Activated CD4-positive, alpha-beta T cell treated with anti-CD3 and anti-CD28 coated beads, Interleukin-2, amount 50 U/mL, for 48 hours (primary cell): ENCODE results near the gene BICC1.

Experiments
- DNase-seq, 2 experiments: peaks; one replicate each; pipeline ENCODE4 v3.0.0-alpha.2; 2020

BICC1 gene

DNA sequence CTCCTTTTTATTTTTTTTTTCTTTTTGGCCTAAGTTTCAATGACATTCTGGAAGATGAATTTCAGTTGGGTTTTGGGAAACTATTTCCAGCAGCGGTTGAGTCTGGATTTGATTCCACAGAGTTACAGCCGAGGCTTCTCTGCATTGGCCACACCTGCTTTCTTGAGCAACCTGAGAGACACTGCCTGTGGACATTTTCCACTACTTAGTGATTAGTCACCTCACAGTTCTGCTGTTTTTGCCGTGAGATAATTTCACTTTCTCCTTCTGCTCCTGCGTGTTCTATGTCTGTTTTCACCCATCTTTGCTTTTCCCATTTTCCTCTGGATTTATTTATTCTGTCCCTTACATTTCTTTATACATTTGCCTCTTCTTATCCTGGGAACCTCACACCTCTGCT is 243.0 kb downstream of the BICC1 start:
- no peak for DNase-seq

DNA sequence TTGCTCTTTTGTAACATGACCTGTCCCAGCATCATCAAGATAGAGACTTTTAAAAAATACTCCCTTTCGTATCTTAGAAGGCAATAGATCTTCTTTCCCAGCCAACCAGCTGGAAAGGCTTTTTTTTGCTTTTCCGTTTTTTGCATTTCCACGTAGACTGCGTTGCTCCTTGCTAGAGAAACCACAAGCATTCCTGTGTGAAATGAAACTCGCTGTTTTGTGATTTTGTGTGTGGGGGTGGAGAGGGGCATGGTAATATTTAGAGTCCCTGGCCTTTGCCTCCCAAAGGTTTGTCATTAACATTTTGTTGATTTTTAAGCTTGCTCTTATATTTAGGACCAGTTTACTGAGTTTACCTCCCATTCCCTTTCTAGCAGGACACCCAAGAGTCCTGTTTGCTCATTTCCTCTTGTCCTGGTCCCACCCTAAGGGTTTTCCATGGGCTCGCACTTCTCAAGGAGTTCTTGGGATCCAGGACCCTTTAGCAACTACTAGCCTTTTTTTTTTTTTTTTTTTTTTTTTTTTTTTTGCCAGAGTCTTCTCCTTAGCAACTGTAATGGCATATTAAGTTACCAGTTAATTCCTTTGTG is 243.6 kb downstream of the BICC1 start:
- DNase-seq: no peak

DNA sequence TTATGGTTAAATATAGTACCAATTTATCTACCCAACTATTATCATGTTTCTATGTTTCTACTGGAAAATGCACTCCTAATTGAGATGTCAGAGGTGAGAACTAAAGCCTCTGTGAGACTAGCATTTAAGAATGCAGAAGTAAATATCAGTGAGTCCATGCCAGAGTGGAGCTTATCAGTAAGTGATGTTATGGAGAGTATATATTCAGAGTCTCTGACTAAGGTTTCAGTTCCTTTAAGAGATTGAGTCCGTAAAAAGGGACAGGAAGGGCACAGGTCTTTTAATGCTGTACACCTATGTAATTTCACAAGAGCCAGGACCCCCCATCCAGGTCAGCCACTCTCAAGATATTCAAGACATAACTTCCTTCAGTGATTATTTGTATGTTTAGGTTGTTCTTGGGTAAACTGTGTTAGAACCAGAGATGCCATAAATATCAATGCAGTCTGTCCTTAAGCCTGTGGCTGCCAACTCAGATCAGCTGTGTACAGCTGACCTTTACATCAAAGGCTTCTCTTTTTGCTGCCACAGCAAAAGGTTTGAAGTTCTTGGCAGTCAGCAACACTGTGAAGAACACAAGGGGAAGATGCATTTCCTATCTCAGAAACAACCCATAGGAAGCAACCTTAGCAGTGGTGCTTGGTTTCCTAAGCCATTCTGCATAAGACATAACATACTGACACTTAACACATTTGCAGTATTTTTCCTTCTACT is 244.8 kb downstream of the BICC1 start:
- DNase-seq: no peak

DNA sequence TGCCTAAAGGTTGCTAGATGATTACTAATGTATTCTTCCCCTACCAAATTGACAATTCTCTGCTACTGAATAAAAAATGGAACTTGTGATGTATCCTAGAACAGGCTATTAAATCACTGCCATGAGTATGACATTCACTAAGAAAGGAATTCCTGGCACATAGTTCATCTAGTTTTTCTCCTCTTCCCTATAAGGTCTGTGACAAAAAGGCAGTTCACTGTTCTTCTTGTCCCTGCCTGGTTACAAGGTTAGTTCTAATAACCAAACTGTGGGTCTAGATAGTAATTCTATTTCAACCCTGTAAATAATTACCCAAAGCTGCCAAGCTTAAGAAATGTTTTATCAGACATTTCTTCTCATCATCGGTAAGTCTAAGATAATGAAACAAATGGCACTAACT is 245.6 kb downstream of the BICC1 start:
- DNase-seq: no peak

DNA sequence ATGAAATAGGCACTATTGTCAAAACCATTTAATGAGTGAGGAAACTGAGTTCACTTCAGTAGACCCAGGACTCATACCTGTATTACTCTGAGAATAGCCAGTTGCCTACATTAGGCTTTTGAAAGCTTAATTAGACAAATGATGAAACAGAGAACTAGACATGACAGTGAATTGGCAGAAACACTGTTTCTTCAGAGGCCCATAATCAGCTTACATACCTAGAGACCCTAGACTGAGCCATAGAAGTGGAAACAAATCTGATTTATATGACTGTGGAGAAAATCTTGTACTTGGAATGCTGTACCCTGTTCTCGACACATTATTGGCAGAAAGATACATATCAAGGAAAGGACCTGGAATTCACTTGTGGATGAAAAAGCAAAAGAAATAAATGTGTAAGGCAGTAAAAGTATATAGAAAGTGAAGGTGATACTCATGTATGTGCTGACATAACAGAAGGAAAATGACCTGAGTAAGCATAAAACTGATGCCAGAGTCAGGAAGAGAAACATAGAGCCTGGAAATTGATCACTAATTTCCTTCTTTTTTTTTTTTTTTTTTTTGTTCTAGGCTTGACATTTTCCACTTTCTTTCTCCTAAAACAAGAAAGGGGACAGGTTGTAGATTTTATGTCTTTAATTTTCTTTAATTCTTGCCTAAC is 251.5 kb downstream of the BICC1 start:
- DNase-seq: no peak

DNA sequence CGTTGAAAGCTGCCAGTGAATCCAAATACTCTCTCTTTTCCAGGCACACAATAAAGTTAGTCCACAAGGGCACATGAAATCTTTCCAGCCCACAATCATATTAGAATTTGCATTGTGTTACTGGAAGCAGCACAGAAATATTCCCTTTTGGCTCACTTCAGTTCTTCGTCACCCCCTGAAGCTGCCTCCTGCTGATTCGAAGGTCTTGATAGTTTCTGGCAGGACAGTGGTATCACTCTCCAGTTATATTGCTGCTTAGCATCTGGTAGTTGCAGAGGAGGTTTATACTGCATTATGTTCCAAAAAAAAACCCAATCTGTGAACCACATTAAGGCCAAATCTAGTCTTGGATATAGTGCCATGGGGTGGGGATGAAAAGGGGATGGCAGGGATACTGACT is 253.2 kb downstream of the BICC1 start:
- no peak for DNase-seq

DNA sequence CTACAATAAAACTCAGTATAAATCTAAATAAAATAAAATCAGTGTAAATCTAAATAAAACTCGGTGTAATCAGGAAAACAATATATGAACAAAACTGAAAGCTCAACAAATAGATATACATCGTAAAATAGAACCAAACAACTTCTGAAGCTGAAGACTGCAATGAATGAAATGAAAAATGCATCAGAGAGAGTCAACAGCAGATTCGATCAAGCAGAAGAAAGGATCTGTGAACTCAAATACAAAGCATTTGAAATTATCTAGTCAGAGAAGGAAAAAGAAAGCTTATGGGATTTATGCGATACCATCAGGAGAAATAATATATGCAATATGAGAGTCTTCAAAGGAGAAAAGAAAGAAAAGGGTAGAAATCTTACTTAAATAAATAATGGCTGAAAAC is 255.0 kb downstream of the BICC1 start:
- no peak for DNase-seq

DNA sequence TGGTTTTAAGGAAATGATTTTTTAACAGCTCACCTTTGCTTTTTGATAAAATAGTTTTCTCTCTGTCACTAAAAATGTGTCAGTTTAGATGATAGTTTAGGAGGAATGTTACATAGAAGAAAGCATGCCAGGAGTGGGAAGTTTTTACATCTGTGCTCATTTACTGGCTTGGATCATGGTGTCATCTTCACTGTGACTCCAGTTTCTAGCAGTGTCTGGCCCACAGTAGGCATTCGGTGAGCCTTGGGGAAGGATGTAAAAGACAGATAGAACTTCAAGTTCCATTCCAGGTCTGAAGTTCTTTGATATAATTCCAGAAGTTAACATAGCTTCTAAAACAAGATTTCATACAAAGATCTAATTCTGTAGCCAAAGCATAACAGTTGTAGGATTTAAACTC is 259.2 kb downstream of the BICC1 start:
- DNase-seq: no peak

DNA sequence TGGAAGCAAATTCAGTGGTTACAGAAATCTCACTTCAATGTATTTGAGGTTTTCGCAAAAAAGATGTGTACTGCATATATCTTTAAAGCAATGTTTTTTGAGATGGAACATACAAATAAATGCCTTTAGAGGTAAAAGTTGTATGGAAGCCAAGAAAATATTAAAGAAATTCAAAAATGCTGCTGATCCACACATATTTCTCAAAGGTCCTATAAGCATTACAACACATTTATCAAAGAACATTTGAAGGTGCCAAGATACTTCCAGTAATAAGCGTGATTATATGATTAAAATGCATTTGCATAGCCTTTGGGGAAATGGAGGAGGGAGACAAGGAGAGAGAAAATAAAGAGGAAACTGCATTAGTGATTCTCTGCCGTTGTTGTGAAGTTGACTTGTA is 260.1 kb downstream of the BICC1 start:
- no peak for DNase-seq

DNA sequence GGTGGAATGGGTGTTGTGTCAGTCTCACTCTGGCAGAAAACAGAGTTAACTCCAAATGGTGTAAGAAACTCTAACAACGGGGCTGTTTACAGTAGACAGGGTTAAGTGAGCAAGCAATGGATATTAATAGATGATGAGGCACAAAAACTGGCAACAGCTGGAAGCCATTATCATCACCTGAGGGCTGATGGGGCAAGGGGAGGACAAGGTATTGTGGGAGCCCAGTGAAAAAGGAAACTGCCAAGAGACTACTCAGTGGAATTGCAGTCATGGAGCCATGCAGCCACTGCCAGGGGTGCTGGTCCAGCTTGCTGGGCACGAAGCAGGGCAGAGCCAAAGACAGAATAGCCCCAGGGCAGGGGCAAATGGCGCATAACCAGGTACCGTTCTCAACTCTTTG is 260.7 kb downstream of the BICC1 start:
- no peak for DNase-seq

DNA sequence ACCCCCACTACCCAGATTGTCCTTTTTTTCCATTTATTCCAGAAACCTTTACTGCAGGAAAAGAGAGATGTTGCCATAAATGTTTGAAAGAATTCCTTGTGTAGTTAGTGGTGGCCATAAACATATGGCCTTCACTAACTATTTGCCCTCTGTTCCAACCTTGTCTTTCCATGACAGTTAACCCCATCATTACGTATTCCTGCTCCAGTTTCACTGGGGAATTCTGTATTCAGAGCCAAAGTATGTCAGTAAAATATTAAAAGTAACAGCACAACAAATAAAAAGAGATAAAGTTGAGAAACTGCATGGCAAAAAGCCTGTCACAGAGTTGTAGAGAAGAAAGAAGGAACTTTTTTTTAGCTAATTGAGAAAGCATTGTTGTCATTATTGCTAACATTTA is 261.3 kb downstream of the BICC1 start:
- DNase-seq: no peak

DNA sequence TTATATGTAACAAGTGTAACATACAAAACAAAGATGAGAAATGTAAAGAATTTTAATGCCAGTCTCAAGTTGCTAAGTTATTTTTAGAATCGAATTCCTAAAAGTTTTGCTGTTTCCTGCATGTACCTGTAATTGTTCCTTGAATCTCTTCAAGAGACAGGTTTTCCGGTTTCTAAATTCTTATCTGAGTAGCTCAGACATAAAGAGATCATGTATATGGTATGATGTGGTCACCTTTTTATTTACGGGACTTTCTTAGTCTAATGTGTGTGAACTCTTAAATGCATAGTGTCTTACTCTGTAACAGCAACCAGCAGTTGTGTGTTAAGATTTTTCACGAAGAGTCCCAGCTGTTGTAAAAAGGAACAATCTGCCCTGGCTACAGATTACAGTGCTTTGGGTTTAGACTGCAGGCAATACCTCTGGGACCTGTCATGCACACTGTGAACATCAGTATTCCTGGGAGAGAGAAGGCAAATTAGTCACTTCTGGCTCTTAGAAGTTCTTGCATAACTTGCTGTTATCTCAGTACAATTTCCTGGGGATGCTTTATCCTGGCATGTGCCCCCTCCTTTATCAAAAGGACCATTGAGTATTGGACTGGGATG is 263.4 kb downstream of the BICC1 start:
- DNase-seq: no peak

DNA sequence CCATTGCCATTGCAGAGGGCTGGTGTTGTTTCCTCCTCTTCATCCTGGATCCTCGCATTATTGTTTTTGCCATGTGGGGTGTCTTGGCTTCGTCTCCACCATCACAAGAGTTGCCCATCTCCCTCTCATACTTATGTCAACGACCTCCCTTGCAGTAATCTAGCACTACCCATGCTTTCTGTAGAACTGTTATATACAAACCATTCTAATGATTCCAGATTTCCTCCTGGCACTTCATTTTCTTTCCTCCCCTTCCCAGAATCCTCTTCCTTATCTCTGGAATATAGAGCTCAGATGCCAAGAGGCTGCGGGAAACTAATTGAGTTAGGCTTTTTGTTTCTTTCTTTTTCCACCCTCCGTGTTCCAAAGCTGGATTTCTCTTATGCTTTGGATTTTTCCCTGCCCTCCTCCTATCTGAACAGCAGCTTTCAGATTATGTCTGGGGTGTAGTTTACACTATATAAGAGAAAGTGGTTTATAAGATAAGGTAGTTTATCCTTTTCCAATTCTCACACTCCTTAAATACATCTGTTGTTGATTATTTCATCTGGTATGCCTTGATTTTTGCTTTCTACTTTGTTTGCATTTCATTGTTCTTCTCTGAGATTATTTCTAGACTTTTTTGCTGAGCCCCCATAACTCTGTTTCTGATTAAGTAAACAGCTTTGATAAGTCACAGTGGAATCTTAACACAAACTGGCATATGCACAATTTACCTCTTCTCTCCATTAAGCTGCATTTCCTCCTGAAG is 264.1 kb downstream of the BICC1 start:
- DNase-seq: no peak

DNA sequence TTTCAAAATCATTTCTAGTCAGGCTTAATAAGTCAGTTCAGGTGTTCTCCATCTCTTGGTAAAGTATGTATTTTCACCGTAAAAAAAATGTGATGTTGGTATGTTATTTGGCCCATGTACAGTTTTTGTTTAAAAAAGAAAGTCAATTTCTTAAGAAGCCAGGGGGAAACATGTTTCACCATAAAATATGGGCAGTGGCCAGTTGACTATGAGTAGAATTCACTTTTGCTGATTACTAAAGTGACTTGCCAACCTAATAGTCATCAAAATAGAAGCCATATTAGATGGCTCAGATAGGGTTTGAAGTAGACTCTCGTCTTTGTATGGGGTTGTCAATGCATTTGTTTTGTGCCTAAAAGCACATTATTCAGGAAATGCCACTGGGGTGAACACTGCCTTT is 266.3 kb downstream of the BICC1 start:
- no peak for DNase-seq

DNA sequence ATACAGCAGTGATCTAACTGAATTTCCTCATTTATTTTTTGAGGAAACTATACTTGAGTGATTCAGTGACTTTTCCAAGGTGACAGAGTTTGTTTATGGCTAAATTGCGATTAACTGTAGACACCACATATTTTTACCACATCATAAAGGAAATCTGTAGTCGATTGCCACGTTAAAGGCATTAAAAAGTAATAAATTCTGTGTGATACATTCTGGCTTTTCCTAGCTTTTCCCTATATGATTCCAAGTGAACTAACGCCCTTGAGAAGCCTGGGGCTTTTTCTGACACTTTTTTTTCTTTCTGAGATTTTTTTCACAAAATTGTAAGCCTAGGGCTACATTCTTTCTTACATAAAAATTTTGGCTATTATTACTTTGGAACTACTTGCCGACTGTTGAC is 266.9 kb downstream of the BICC1 start:
- DNase-seq: no peak

DNA sequence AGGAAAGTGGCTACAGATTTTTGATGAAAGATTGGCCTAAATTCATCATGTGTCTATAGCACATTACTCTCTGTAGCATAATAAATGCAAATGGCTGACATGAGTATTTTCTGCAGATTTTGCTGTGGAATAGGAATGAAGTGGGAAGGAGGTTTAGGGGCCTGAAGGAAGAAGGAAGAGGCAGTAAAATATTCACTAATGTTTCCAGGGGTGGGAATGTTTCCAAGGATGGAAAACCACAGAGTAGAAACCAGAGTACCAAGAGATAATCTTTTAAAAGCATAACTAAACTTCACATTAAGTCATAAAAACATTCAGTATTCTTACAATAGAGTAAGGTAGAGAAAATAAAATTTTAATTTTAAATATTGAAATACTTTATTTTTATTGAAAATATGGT is 267.8 kb downstream of the BICC1 start:
- DNase-seq: no peak

DNA sequence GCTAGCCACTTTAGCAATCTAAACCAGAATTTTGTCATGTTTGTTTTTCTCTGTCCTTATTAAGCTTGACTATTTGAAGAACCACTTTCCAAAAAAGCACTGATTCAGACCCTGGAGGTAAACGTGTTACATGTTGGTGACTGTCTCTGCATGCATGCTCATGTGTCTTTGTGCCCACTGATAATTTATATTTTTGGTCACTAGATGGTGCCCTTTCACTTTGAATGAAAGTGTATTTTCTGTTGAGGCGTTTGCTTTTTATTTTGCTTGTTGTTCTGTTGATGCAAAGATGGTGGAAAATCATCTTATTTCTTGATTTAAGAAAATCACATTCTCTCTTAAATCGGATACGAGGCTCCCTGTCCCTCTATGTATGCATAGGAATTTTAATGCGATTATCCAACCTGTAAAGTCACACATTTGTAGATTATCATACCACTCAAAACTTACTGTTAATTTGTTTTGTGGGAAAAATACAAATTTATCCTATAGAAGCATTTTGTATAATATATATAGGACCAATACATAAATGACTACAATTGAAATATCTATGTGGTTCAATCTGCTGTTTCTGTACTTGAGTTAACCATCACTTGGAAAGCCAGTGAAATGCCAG is 269.3 kb downstream of the BICC1 start:
- no peak for DNase-seq

DNA sequence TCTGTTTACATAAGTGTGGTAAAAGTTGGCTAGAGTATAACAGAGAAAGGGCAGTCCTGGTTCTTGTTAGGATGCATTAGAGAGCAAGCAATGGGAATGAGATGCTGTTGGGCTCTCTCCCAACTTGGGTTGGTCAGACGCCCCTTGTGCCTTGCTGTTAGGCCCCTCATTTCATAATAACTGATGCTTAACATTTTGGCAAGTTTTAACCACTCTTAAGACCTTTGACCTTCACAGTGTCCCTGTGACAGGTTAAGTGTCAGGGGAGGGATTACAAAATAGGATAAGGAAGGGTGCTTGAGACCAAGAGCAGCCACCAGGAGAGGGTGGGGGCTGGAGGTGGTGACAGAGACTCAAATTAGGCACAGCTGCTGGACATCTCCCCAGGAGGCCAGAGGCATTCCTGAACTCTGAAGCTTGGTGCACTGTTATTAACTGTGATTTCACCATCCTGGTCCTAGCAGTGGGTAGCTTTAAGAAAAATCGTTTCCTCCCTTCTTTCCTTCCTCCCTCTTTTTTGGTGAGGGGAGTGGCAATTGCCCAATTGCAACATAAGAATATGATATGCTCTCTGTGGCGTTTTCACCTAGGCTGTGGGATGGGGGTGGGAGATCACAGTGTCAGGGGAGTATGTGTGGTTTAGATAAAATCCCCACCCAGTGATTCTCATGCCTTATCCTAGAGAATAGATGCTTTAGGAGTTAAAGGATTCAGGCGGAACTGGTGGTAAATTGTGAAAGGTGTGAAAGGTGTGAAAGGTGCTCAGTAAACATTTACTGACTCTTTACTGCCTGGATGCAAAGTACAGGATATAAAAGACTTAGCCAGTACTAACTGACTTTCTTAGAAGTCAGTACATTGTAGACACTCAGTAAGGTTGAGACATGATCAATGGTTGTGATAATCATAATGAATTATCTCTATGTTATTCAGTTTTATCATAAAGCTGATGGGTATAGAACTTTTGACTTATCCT is 270.5 kb downstream of the BICC1 start:
- no peak for DNase-seq

DNA sequence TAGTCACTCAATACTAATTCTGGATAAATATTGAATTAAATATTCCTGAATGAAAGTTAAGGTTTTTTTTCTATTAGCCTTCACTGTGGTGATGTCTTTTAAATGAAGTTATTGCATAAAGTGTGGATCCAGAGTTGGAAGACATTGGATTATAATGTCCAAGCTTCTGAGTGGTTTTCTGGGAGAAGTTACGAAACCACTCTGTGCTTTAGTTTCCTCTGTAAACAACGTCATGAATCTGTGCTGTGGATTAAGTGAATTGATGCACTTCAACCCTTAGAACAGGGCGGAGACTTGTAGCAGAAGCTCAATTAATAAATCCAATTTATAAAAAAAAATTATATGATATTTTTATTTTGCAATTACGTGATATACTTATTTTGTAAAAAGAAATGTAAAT is 271.7 kb downstream of the BICC1 start:
- DNase-seq: no peak

DNA sequence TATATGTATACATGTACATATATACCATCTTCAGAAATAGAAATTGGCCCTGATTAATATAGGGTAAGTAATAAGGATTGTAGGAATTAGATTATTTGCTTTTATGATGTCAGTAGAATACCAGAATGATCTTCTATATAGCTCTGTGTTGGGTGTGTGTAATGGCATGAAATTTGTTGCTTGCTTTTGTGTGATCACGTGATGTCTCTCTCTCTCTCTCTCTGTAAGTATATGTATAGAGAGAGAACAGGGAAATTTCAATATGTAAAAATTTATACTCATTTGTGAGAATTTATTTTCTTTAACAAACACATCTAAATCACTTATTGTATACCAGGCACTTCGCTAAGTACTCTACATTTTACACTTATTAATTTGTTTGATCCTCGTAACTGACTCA is 272.7 kb downstream of the BICC1 start:
- no peak for DNase-seq

DNA sequence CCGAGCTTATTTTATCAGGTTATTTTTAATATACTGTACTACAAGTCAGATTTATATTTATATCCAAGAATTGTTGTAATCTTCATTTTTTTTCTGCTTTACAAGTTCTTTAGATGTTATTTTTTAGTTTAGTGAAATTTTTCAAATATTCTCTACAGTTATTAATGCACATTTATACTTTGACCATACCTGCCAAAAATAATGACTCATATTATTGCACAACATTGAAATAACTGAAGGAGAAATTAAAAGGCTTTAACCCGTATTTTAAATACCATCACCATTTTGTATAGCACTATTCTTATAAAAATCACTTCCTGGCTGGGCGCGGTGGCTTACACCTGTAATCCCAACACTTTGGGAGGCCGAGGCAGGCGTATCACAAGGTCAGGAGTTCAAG is 278.5 kb downstream of the BICC1 start:
- no peak for DNase-seq

DNA sequence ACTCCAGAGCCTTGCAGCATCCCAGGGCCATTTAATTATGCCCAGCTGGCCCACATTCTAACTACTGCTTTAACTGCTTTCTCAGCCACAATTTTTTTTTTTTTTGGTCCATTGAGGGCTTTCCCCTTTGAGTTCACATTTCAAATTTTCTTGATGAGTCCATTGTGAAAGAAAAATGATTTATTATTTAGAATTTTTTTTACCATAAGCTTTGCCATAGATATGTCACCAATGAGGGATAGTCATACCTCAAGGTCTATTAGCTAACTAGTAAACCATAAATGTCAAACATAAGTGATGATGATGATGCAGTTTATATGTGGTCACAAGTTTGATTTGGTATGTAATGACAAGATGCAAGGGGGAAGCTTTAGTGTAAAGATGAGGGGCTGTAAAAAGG is 282.9 kb downstream of the BICC1 start:
- DNase-seq: no peak
